Tongue (tissue), 2 donors: ENCODE results near the gene COL27A1. TPM values are rescaled to one million over a fixed set of nuclear protein-coding genes. Genes with fewer than 3 reads are reported as not detected.

Experiments
- DNase-seq: peaks from one replicate; pipeline ENCODE4 v3.0.0-alpha.2; 2015
- total RNA-seq: library from RNA; depleted of rRNA; stranded (reverse); fragments of >200 nt; gene quantifications from one replicate; pipeline ENCODE4 v1.2.3, GENCODE V29; 2014

COL27A1 gene
- total RNA-seq, 1 donor from 2014 or later = 21.6 TPM

DNA sequence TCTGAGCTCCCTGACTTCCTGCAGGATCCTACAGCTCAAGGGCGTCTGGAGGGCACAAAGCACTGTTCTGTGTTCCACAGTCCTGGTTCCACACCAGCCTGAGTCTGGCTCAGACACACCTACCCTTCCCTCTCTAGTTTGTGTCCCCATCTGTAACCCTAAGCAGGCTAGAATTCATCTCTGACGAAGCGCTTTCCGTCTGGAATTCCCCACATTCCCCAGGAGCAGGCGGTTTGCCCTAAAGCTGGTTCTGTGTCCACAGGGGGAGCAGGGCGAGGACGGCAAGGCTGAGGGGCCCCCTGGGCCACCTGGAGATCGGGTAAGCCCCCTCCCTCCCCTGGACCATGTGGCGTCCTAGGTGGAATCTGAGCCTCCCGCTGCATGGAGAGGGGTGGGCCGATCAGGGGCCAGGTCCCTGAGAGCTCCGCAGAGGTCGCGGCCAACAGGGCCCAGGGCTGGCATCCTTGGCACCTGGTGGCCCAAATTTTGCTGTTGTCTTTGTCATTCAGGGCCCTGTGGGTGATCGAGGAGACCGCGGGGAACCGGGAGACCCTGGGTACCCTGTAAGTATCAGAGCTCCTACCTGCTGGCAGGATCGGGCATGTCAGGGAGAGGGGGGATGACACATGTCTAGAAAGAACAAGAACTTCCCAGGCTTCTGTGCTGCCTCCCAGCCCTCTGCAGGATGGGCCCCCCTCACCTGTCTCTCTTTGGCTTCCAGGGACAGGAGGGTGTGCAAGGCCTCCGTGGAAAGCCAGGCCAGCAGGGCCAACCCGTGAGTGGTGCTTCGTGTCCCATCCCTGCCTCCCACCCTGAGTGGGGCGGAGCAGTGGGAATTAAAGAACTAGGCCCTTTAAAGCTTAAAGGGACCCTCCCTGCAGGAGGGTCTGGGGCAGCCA is 133.1 kb downstream of the COL27A1 start:
- DNase-seq = peak; percentile 40

DNA sequence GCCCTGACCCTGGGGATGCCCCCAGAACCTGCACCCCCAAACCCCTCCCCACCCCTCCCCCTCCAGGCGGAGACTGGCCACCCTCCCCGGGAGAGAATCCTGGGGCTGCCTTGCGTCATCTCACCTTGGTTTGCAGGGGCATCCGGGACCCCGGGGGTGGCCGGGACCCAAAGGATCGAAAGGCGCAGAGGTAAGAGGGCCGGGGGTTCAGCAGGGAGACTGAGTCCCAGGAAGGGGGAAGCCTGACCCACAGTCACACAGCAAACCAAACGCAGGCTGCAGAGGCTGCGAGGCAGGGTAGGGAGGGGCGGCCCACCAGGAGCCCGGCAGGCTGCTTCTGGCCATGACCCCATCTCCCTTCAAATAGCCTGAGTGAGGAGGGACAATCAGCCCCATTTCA is 133.8 kb downstream of the COL27A1 start:
- DNase-seq = no peak

DNA sequence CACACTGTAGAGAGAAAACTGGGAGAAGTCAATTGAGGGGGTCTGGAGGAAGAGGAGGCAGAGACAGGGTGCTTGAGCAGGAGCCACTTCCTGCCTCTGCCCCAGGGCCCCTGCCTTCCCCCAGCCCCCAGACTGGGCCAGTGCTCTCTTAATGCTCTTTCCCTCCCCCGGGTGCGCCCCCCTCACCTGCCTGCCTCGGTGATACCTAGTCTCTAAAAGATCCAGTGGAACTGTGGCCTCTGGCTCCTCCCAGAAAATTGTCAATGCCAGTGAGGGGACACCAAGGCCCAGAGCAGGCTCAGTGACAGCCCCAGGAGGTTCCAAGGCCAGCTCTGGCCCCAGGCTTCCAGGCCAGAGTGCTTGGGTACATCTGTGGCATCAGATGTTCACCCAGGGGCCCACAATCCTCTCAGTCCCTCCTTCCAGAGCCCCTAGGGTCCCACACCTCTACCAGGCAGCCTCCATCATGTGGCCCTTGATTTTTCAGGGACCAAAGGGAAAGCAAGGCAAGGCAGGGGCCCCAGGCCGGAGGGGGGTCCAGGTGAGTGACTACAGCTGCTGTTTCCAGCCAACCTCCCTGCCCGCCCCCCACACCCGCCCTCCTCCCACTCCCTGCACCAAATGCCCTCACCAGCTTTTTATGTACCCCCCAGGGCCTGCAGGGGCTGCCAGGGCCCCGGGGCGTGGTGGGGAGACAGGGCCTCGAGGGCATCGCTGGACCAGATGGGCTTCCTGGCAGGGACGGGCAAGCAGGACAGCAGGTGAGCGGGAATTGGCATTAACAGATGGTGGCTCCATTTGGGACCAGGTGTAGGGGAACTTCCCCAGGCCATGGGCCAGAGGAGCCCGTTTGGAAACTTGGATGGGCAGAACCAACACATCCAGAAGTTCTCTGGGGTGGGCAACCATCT is 134.5 kb downstream of the COL27A1 start:
- DNase-seq = no peak

DNA sequence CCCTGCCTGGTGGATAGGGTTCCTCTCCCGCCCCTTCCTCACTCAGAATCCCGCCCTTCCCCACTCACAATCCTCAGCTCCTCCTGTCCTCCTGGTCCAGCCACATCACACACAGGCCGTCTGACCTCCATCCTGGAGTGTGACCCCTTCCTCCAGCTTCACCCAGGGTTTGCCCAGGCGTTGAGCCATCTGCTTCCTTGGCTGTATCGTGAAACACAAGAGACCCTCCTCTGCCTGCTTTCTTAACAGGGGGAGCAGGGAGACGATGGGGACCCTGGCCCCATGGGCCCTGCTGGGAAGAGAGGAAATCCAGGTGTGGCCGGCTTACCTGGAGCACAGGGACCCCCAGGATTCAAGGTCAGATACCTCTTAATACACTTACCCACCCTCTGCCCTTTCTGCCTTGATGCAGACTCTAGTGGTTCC is 135.2 kb downstream of the COL27A1 start:
- no peak for DNase-seq

DNA sequence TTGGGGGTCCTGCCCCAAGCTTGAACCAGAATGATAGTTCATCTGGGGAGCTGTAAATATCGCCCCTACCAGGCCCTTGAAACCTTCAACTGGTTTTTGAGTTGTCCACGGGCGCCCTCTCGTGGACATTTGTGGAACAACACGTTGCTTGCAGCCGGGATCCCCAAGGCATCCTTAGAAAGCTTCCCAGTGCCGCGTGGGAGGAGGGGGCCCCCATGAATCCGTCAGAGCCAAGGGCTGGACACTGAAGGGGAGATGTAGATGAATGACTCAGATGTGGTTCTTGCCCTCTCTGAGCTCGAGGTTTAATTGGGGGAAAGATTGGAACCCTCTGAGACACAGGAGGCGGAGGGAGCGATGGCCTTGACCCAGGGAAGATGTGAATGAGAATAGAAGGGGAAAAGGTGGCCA is 135.7 kb downstream of the COL27A1 start:
- DNase-seq = peak; percentile 89

DNA sequence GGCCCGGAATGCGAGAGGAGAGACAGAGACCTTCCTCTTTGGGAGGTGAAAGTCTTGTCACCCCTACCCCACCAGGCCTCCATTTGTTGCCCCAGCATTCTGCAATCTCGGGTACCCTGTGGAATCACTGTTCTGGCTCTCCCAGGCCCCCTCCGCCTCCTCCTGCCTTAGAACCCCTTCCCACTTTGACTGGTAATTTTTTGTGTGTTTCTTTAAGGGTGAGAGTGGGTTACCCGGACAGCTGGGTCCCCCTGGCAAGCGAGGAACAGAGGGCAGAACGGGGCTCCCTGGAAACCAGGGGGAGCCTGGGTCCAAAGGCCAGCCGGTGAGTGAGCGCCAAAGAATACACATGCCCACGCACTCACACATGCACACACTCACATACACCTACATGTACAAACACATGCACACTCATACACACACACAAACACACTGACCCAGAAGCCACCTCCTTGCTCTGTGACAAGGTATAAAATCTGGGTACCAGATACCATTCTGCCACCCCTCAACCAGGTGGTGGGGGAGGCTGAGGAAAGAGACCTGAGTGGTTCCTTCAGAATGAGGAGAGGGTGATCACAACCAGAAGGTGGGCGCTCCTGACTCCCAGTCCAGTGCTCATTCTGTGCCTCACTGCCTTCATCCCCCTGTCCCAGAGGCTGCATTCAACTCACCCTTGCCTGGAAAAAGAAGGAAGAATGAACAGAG is 136.7 kb downstream of the COL27A1 start:
- DNase-seq = no peak

DNA sequence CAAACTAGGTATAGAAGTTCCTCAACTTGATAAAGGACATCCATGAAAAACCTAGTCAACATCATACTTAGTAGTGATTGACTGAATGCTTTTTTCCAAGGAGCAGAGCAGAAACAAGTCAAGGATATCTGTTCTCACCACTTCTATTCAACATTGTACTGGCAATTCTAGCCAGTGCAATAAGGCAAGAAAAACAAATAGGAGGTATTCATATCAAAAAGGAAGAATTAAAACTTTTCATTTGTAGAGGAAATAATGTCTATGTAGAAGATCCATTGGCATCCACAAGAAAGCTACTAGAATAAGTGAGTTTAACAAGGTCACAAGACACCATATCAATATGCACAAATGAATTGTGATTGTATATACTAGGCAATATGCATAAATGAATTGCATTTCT is 139.3 kb downstream of the COL27A1 start:
- no peak for DNase-seq

DNA sequence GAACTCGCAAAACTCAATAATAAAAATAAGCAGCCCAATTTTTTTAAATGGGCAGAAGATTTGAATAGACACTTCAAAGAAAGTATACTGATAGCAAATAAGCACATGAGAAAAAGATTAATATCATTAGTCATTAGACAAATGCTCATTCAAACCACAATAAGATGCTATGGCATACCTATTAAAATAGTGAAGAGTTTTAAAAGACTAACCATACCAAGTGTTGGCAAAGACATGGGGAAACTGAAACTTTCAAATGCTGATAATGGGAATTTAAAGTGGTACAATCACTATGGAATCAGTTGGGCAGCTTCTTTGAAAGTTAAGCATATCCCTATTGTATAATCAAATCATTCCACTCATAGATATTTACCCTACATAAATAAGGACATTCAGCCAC is 141.0 kb downstream of the COL27A1 start:
- DNase-seq = no peak

DNA sequence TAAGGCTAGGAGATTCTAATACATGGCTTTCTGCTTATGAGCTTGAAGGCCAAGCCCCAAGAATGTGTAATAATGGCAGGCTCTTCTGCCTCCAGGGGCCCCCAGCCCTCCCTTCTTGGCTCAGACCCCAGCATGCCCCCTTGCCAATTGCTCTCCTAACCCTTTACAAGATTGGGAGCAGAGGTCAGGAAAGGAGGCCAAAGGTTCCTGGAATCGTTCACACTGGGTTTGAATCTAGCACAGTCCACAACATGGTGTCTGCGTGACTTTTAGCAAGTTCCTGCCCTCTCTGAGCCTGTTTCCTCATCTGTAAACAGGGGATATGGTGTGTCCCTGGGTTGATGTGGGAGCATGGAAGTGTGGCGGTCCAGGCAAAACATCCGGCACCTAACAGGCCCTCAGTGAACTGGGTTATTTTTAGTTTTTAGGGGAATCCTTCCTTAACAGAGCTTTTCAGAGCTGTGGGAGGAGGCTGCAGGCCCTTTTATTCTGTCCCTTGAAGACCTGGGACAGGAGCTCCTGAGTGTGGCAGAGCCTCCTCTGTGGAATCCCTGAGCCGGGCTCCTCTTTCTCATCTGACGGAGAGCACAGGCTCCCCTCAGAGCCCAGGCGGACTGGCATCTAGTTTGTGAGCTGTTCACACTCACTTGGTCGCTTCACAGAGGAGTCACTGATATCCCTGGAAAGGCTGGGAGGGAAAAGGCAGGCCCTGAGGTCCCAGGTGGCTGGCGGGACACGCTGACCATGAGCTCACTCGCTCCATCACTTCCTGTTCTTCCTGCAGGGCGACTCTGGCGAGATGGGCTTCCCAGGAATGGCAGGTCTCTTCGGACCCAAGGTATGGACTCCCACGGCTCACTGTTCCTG is 144.2 kb downstream of the COL27A1 start:
- no peak for DNase-seq

DNA sequence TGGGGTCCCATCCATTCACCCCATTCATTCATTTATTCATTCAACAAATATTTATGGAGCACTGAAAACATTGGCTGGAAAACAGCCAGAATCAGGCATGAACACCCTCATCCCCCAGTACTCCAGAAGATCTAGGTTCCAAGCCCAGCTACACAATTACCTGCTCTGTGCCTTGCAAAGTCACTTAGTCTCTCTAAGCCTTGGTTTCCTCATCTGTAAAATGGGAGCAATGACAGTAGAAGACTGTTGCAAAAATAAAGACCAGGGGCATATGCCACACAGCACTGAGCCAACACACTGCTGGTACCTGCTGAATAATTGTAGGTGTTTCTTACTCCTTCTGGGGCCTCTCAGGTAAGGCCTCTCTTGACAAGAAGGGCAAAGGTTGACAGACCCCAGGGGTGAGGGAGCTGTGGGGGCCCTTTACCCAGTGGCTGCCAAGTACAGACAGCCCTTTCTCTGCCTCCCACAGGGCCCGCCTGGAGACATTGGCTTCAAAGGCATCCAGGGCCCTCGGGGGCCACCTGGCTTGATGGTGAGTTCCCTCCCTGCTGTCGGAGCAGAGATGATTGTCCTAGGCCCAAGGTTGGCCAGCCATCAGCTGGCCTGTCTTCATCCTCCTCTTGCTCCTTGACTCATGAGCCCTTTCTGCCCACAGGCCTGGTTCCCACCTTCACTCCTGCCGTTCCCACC is 145.0 kb downstream of the COL27A1 start:
- no peak for DNase-seq

DNA sequence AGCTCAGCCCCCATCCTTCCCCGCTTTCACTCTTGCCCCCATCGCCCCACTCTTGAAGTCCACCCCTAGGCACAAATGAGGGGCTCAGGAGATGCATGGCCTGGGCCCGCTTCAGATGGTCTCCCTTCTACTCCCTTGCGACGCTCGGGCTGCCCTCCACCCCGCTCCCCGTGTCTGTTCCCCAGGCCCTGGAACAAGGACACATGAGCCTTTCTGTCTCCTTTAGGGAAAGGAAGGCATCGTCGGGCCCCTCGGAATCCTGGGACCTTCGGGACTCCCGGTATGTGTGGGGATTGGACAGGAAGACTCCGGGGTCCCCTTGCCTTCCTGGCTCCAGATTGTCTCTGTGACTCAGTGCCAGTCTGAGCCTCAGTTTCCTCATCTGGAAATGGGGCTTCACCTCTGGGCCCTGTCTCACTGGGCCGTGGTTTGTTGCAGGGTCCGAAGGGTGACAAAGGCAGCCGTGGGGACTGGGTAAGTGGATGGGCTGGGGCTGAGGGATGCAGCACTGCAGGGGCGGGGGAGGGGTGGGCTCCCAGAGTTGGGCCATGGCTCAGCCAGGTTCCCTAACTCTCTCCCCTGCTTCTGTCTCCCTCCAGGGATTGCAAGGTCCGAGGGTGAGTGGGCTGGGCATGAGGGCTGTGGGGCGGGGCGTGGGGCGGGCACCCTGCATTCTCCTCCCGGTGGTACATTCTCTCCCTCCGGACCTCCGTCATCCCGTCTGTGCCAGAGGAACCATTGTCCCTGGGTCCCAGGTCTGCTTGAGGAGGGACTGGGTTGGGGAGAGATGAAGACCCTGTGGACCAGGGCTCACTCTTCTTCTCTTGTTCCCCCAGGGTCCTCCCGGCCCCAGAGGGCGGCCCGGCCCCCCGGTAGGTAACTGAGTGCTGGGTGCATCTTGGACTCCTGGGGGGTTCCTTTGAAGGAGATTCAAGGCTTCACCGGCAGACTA is 145.8 kb downstream of the COL27A1 start:
- DNase-seq = no peak

DNA sequence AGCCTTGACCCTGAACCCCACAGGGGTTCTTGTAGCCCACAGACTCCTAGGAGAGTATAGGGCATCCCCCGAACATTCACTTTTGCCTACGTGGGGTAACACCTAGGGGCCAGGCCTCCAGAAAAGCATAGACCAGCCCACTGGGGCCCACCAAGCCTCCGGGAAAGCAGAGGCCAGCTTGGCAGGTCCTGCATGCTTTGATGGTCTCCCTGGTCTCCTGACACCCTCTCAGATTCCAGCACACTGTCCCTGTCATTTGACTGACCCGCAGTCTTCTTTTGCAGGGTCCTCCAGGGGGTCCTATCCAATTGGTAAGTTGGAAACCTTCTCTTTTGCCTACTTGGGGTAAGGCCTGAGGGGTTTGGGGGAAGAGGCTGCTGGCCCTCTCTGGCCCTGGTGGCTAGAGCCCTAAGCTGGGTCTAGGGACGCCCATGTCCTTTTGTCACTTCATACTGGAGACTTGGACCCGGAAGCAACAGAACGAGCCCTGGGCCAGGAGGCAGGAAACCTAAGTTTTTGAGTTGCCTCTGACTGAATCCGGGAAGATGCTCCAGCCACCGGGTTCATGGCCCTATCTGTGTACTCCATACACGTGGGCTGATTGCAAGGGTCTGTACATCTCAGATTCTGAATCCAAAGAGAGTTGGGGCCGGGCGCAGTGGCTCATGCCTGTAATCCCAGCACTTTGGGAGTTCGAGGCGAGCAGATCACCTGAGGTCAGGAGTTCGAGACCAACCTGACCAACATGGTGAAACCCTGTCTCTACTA is 146.6 kb downstream of the COL27A1 start:
- no peak for DNase-seq

DNA sequence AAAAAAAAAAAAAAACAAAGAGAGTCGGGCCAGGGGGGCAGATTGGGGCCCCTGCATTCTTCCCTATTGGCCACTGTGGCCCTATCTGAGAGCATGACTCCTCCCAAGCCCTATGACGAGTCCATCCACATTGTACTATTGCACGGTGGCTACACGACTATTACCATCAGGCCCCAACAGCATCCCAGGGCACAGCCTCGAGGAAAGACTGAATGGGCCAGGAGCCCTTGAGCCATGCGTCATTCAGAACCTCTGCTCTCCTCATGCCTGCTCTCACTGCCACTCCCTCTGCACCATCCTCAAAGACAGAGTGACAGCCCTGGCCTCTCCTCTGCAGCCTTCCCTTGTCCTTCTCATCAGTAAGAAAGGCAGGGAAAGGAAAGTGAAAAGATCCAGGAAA is 147.4 kb downstream of the COL27A1 start:
- DNase-seq = no peak

DNA sequence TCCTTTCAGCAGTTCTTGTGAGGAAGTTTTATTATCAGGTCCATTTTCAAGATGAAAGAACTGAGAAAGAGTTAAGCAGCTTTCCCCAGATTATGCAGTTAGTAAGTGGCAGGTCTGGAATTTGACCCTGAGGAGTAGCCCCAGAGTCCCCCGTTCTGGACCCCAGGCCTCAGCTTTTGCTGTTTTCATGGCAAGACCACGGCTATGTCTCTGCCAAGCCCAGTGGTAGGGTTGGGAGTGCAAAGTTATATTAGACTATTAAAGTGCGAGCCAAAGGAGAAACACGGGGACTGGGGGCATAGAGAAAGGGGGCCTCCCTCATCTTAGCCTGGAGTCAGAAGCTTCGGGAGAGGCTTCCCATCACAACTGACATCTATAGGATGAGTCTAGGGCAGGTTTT is 148.2 kb downstream of the COL27A1 start:
- no peak for DNase-seq

DNA sequence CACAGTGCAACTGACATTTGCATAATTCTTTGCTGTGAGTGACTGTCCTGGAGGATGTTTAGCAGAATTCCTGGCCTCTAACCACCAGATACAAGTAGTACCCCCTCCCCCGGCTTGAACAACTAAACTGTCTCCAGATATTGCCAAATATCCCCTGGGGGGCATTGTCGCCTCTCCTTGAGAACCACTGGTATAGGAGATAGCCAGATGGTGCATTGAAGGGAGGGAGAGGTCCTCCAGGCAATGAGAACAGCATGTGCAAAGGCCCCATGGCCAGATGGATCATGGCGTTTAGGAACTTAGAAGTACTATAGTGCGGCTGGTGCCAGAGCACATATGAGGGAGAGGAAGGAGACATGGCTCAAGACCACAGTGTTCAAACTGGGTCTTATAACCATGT is 148.6 kb downstream of the COL27A1 start:
- no peak for DNase-seq

DNA sequence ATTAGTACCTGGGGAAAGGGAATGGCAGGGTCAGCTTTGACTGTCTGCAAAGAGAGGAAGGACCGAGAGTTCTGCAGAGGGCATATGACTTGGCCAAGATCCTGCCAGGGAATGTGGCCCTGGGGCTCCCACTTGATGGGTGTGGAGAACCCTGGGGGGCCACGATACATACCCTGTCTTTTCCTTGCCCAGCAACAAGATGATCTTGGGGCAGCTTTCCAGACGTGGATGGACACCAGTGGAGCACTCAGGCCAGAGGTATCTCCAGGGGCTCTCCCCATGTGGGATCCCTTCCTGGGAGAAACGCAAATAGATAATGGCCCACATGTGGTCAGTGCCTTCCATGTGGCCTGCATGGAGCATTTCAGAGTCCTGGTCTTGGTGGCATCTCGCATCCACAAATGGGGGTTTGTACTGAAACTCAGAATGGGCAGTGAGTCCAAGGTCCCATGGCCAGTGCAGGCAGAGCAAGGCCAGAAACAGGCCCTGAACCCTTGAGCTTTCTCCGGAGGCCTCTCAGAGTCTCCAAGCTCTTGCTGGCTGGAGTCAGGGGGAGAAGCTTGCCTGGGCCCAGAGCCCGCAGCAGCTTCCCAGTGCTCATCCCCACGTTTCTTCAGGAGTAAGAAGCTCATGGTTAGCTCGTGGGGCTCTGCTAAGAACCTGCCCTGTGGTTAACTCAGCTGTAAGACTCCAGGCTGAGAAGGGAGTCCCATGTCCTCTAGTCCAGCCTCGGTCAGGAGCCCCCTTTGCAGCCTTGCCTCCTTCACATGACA is 149.3 kb downstream of the COL27A1 start:
- DNase-seq = no peak

DNA sequence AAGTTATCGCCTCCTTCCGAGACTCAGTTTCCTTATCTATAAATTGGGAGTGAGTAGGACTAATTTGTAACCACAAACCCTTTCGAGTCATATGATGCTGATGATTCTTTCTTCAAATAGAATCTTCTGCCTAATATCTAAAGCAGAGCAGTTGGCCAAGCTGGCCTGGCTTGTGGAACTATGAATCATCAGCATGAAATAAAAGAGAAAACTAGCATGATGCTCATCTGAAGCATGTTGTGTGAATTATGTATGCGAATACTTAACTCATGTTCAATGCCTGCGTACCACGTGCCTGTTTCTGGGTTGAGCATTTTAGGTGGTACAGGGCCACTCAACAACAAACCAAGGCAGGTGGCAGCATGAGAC is 152.5 kb downstream of the COL27A1 start:
- DNase-seq = no peak

DNA sequence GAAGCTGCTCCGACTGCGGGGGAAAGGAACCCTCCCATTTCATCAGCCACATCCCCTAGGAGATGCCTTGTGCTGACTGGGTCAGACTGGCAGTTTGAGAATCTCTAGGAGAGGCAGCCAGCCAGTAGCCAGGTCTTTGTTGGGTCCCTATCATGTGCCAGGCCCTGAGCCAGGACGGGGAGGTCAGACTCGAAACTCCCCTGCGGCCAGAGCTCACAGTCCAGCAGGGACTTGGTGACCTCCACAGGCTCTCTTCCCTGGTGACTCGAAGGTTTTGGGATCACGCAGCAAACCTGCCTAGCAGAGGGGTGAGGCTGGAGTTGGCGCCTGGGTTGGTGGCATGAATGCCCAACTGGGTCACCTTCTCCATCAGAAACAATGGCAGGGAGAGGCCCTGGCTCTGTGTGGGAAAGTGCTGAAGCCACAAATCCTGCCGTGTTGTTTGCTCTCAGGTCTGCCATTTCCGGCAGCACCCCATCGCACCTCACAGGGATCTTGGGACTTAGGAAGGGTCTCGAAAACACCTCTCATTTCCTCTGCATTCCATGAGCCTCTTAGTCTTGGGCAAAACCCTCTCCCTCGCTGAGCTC is 153.1 kb downstream of the COL27A1 start:
- DNase-seq = no peak
